HG03442 (cell line): ENCODE results near the gene INPP5K.
"Not testable (repeated sequence)": the region's sequence is repeated elsewhere in the genome, so short reads cannot be mapped to it uniquely, and the experiment has no call there.

Source experiments
- ATAC-seq: cut with Tn5 transposase; IDR thresholded peaks from one replicate; pipeline ENCODE4 v1.9.1; 2021; ENCODE audit warnings: mild to moderate bottlenecking, moderate library complexity; ENCODE audit not compliant: unreplicated experiment

The INPP5K gene

GRCh38 chr17:1508709-1509108, 7.7 kb downstream of the INPP5K start:
- not testable (repeated sequence) for ATAC-seq

- no peak for ATAC-seq
These were observed 9.7 kb downstream of the INPP5K start for GRCh38 chr17:1506649-1507267.

- no peak for ATAC-seq
These were observed 10.8 kb downstream of the INPP5K start for GRCh38 chr17:1505586-1505985.

GRCh38 chr17:1504866-1505265, 11.5 kb downstream of the INPP5K start:
- ATAC-seq, result no peak

- no peak for ATAC-seq
These were observed 12.7 kb downstream of the INPP5K start for GRCh38 chr17:1503699-1504098.

- ATAC-seq, result no peak
These were observed 17.5 kb downstream of the INPP5K start for GRCh38 chr17:1498869-1499268.

GRCh38 chr17:1498233-1498632, 18.2 kb downstream of the INPP5K start:
- no peak for ATAC-seq

GRCh38 chr17:1497831-1498230, 18.6 kb downstream of the INPP5K start:
- no peak for ATAC-seq

GRCh38 chr17:1496869-1497268, 19.5 kb downstream of the INPP5K start:
- no peak for ATAC-seq

- ATAC-seq, result no peak
These were observed 21.0 kb downstream of the INPP5K start for GRCh38 chr17:1495265-1495989.

GRCh38 chr17:1494736-1495253, 21.6 kb downstream of the INPP5K start:
- no peak for ATAC-seq

- ATAC-seq, result no peak
These were observed 22.2 kb downstream of the INPP5K start for GRCh38 chr17:1494203-1494602.

GRCh38 chr17:1493291-1493980, 23.0 kb downstream of the INPP5K start:
- ATAC-seq, result no peak

GRCh38 chr17:1492249-1493206, 23.9 kb downstream of the INPP5K start, which contains the start of gene MYO1C:
TSS of gene MYO1C (minus strand) at chr17:1492686. CDS start at chr17:1492487, 199 bp downstream.
- no peak for ATAC-seq

GRCh38 chr17:1491443-1492248, 24.8 kb downstream of the INPP5K start:
- ATAC-seq, result peak; percentile 35

- peak; percentile 45 for ATAC-seq
These were observed 25.6 kb downstream of the INPP5K start for GRCh38 chr17:1490643-1491442.

GRCh38 chr17:1488826-1489270, 27.6 kb downstream of the INPP5K start:
- ATAC-seq, result no peak

- ATAC-seq, result no peak
These were observed 28.2 kb downstream of the INPP5K start for GRCh38 chr17:1487939-1488825.
